ENCODE measurements around the gene TEFM.

The TEFM gene

DNA sequence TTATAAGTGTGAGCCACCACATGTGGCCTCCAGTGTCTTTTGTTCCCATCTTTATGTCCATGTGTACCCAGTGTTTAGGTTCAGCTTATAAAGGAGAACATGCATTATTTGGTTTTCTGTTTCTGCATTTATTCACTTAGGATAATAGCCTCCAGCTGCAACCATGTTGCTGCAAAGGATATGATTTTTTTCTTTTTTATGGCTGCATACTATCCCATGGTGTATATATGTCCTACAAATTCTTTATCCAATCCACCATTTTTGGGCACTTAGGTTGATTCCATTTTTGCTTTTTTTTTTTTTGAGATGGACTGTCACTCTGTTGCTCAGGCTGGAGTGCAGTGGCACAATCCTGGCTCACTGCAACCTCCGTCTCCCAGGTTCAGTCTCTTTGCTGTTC lies 41.4 kb downstream of the TEFM start:
- no peak overlapping the region for H3K4me3 ChIP-seq (ENCODE audit: low read depth, low read length)
- ChIA-PET POLR2A (no interaction called here), CTCF (no interaction called here)
- no peak for DNase-seq (ENCODE audit: low read depth, low spot score)
- TF ChIP-seq, protein P1, sequence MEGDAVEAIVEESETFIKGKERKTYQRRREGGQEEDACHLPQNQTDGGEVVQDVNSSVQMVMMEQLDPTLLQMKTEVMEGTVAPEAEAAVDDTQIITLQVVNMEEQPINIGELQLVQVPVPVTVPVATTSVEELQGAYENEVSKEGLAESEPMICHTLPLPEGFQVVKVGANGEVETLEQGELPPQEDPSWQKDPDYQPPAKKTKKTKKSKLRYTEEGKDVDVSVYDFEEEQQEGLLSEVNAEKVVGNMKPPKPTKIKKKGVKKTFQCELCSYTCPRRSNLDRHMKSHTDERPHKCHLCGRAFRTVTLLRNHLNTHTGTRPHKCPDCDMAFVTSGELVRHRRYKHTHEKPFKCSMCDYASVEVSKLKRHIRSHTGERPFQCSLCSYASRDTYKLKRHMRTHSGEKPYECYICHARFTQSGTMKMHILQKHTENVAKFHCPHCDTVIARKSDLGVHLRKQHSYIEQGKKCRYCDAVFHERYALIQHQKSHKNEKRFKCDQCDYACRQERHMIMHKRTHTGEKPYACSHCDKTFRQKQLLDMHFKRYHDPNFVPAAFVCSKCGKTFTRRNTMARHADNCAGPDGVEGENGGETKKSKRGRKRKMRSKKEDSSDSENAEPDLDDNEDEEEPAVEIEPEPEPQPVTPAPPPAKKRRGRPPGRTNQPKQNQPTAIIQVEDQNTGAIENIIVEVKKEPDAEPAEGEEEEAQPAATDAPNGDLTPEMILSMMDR (IDR thresholded peaks at IDR 0.05; ENCODE audit: insufficient read depth, low read length, missing control alignments), result no peak

DNA sequence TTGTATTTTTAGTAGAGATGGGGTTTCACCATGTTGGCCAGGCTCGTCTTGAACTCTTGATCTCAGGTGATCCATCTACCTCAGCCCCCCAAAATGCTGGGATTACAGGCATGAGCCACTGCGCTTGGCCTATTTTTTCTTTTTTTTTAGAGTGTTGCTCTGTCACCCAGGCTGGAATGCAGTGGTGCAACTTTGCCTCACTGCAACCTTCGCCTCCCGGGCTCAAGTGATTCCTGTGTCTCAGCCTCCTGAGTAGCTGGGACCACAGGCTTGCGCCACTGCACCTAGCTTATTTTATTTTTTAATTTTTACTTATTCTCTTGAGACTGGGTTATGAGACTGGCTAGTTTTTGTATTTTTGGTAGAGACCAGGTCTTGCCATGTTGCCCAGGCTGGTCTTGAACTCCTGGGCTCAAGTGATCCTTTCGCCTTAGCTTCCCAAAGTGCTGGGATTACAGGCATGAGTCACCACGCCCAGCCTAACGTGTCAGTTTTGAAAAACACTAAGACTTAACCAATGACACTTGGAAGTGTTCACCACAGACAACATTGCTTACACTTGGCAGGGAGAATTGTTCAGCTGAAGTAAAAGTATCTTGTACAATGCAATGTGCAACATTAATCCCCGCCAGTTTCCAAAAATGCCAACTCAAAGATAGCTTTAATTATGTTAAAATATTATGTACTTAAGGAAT lies 47.3 kb downstream of the TEFM start:
- POLR2A ChIA-PET, result interaction anchor here (0.6 to 0.8 kb wide), 2 partner anchors 28 to 36 kb away, joined by 3 read pairs; no protein-coding TSS in a partner anchor
- H3K4me3 ChIP-seq (ENCODE audit: low read depth, low read length), result no peak overlapping the region
- CTCF ChIA-PET, result interaction anchor here (1.1 kb wide), 1 partner anchor 8 kb away, joined by 3 read pairs; no protein-coding TSS in a partner anchor
- no peak for DNase-seq (ENCODE audit: low read depth, low spot score)
- TF ChIP-seq, protein P1 (IDR thresholded peaks at IDR 0.05; ENCODE audit: insufficient read depth, low read length, missing control alignments), result no peak

DNA sequence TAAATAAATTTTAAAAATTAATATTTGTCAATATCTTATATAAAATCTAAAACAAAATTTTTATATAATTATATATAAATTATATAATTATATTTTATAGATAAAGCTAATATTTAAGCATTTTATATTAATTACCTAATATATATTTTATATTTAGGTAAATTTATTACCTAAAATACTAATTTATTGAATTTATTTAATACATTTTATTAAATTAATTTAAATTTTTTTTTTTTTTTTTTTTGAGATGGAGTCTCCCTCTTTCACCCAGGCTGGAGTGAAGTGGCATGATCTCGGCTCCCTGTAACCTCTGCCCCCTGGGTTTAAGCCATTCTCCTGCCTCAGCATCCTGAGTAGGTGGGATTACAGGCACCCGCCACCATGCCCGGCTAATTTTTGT lies 51.9 kb downstream of the TEFM start:
- TF ChIP-seq, protein P1 (IDR thresholded peaks at IDR 0.05; ENCODE audit: insufficient read depth, low read length, missing control alignments), result no peak
- ChIA-PET POLR2A (no interaction called here), CTCF (no interaction called here)
- H3K4me3 ChIP-seq (ENCODE audit: low read depth, low read length), result no peak overlapping the region
- no peak for DNase-seq (ENCODE audit: low read depth, low spot score)

Measured in AG04449 (cell line).